Measurements from ENCODE around the gene RALGAPA2. TPM values are rescaled to one million over a fixed set of nuclear protein-coding genes. Genes with fewer than 3 reads are reported as not detected.

Gene RALGAPA2
- total RNA-seq, 1 donor from 2014 or later, result 30.3 TPM

DNA sequence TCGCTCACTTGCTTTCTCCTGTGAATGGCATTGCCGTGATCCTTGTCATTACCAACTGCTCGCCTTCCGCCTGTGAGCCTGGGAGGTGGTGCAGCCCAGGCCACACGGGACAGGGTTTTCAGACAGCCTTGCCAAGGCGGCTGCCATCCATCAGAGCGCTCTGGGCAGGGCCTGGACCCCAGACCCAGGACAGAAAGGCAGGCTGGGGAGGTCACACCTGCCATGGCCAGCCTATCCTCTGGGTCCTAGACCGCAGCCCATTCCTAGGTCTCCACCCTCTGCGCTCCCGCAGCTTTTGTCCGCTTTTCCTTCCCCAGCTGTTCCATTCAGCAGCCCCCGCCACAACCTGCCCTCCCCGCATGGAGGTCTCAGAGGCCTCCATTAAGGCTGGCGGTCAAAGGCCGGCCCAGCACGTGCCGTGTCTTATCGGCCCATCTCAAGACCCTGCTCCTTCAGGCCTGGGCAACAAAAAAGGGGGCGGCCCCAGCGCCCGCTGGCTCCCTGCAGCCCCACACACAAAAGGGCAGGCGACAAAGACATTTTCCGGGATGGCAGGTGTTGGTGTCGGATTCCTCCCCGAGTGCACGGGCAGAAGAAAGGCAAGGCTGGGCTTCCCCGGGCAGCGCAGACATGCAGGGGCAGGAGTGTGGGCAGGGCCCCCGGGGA, 316.4 kb downstream of the RALGAPA2 start:
- TF ChIP-seq CTCF (IDR thresholded peaks at IDR 0.05; ENCODE audit: unreplicated experiment), result no peak
- peaks cover 6% of the 10 kb centered on the region for H3K4me1 Mint-ChIP-seq (ENCODE audit: unreplicated experiment)
- H3K4me3 Mint-ChIP-seq (ENCODE audit: unreplicated experiment), result no peak overlapping the region
- H3K9me3 Mint-ChIP-seq (ENCODE audit: unreplicated experiment), result no peaks in the 10 kb centered on the region
- no peak overlapping the region for H3K27ac Mint-ChIP-seq (ENCODE audit: unreplicated experiment)
- DNase-seq (ENCODE audit: low spot score), result no peak
- peaks cover 13% of the 10 kb centered on the region for H3K27me3 Mint-ChIP-seq (ENCODE audit: unreplicated experiment)
- peaks cover 6% of the 10 kb centered on the region for H3K36me3 Mint-ChIP-seq (ENCODE audit: low read depth, unreplicated experiment)

DNA sequence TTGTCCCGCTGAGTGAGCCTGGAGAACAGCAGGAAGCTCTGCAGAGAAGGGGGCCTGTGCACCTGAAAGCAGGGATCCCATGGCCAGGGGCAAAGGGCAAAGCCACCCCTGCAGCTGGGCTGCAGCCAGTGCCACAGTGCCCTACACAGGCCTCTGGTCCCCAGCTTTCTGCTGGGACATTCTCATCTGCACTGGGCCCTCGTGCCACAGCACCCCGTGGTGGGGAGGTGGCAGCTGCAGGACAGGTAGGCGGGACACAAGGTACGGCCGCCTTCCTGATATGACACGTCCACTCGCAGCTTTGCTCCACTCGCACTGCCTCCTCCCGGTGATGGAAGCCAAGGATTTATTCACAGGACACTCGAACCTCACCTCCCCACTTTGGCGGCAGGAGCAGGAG, 317.4 kb downstream of the RALGAPA2 start:
- H3K9me3 Mint-ChIP-seq (ENCODE audit: unreplicated experiment), result no peaks in the 10 kb centered on the region
- no peak for TF ChIP-seq CTCF (IDR thresholded peaks at IDR 0.05; ENCODE audit: unreplicated experiment)
- DNase-seq (ENCODE audit: low spot score), result no peak
- peaks cover 15% of the 10 kb centered on the region for H3K27me3 Mint-ChIP-seq (ENCODE audit: unreplicated experiment)
- H3K4me3 Mint-ChIP-seq (ENCODE audit: unreplicated experiment), result no peak overlapping the region
- peaks cover 6% of the 10 kb centered on the region for H3K36me3 Mint-ChIP-seq (ENCODE audit: low read depth, unreplicated experiment)
- peaks cover 6% of the 10 kb centered on the region for H3K4me1 Mint-ChIP-seq (ENCODE audit: unreplicated experiment)
- no peak overlapping the region for H3K27ac Mint-ChIP-seq (ENCODE audit: unreplicated experiment)

GRCh38 chr20:20393207-20394120, 319.0 kb downstream of the RALGAPA2 start:
- DNase-seq (ENCODE audit: low spot score), result no peak
- Mint-ChIP-seq H3K4me1 (ENCODE audit: unreplicated experiment) (peaks cover 6% of the 10 kb centered on the region), H3K27ac (ENCODE audit: unreplicated experiment) (no peak overlapping the region), H3K4me3 (ENCODE audit: unreplicated experiment) (peak overlapping the region; percentile 56), H3K36me3 (ENCODE audit: low read depth, unreplicated experiment) (peaks cover 6% of the 10 kb centered on the region), H3K9me3 (ENCODE audit: unreplicated experiment) (no peaks in the 10 kb centered on the region), H3K27me3 (ENCODE audit: unreplicated experiment) (peaks cover 12% of the 10 kb centered on the region)
- no peak for TF ChIP-seq CTCF (IDR thresholded peaks at IDR 0.05; ENCODE audit: unreplicated experiment)

- Mint-ChIP-seq H3K9me3 (ENCODE audit: unreplicated experiment) (no peaks in the 10 kb centered on the region), H3K27me3 (ENCODE audit: unreplicated experiment) (peaks cover 6% of the 10 kb centered on the region), H3K27ac (ENCODE audit: unreplicated experiment) (no peak overlapping the region), H3K4me3 (ENCODE audit: unreplicated experiment) (no peak overlapping the region), H3K4me1 (ENCODE audit: unreplicated experiment) (peaks cover 6% of the 10 kb centered on the region), H3K36me3 (ENCODE audit: low read depth, unreplicated experiment) (peaks cover 6% of the 10 kb centered on the region)
- no peak for TF ChIP-seq CTCF (IDR thresholded peaks at IDR 0.05; ENCODE audit: unreplicated experiment)
- DNase-seq (ENCODE audit: low spot score), result no peak
These were observed 320.7 kb downstream of the RALGAPA2 start for GRCh38 chr20:20391766-20392165.

- Mint-ChIP-seq H3K4me1 (ENCODE audit: unreplicated experiment) (peaks cover 3% of the 10 kb centered on the region), H3K27ac (ENCODE audit: unreplicated experiment) (no peak overlapping the region), H3K9me3 (ENCODE audit: unreplicated experiment) (no peaks in the 10 kb centered on the region), H3K27me3 (ENCODE audit: unreplicated experiment) (peaks cover 3% of the 10 kb centered on the region), H3K4me3 (ENCODE audit: unreplicated experiment) (no peak overlapping the region), H3K36me3 (ENCODE audit: low read depth, unreplicated experiment) (peaks cover 6% of the 10 kb centered on the region)
- TF ChIP-seq CTCF (IDR thresholded peaks at IDR 0.05; ENCODE audit: unreplicated experiment), result no peak
- DNase-seq (ENCODE audit: low spot score), result no peak
These were observed 321.3 kb downstream of the RALGAPA2 start for GRCh38 chr20:20391115-20391514.
